ENCODE measurements around the gene CASP10. TPM values are rescaled to one million over a fixed set of nuclear protein-coding genes. Genes with fewer than 3 reads are reported as not detected.

The CASP10 gene
- total and polyA plus RNA-seq, 9 of the 15 experiments (the other 6 are each of a cell fraction or from before 2014, with no cell fraction given) = 7.1 to 20.4 (median 10.8) TPM

- TF ChIP-seq, protein P1, sequence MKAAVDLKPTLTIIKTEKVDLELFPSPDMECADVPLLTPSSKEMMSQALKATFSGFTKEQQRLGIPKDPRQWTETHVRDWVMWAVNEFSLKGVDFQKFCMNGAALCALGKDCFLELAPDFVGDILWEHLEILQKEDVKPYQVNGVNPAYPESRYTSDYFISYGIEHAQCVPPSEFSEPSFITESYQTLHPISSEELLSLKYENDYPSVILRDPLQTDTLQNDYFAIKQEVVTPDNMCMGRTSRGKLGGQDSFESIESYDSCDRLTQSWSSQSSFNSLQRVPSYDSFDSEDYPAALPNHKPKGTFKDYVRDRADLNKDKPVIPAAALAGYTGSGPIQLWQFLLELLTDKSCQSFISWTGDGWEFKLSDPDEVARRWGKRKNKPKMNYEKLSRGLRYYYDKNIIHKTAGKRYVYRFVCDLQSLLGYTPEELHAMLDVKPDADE (conservative IDR thresholded peaks at IDR 0.05; ENCODE audit: control insufficient read depth, low read depth, low read length) = no peak
- TF ChIP-seq FOXM1 (IDR thresholded peaks at IDR 0.05; ENCODE audit: low read depth) = 0 out of 2 replicates have a peak, but pooled peaks have one; percentile 48
- TF ChIP-seq FOXM1 (CRISPR knock-in tag; IDR thresholded peaks at IDR 0.05; ENCODE audit: low read depth) = no peak
- no peak for TF ChIP-seq BRF2 (IDR thresholded peaks at IDR 0.05; ENCODE audit: borderline replicate concordance, insufficient read depth, insufficient read length)
- no peak for TF ChIP-seq ZFP91 (CRISPR knock-in tag; IDR thresholded peaks at IDR 0.05)
- TF ChIP-seq NELFE (IDR thresholded peaks at IDR 0.05; ENCODE audit: insufficient read depth, insufficient read length) = no peak
- no peak for TF ChIP-seq NR3C1 (CRISPR knock-in tag; IDR thresholded peaks at IDR 0.05)
- TF ChIP-seq ZFP1 (CRISPR knock-in tag; IDR thresholded peaks at IDR 0.05) = no peak
- no peak for TF ChIP-seq RFX1 (IDR thresholded peaks at IDR 0.05)
- TF ChIP-seq MEF2D (tag; conservative IDR thresholded peaks at IDR 0.05; ENCODE audit: low read depth) = no peak
- TF ChIP-seq, protein P2, sequence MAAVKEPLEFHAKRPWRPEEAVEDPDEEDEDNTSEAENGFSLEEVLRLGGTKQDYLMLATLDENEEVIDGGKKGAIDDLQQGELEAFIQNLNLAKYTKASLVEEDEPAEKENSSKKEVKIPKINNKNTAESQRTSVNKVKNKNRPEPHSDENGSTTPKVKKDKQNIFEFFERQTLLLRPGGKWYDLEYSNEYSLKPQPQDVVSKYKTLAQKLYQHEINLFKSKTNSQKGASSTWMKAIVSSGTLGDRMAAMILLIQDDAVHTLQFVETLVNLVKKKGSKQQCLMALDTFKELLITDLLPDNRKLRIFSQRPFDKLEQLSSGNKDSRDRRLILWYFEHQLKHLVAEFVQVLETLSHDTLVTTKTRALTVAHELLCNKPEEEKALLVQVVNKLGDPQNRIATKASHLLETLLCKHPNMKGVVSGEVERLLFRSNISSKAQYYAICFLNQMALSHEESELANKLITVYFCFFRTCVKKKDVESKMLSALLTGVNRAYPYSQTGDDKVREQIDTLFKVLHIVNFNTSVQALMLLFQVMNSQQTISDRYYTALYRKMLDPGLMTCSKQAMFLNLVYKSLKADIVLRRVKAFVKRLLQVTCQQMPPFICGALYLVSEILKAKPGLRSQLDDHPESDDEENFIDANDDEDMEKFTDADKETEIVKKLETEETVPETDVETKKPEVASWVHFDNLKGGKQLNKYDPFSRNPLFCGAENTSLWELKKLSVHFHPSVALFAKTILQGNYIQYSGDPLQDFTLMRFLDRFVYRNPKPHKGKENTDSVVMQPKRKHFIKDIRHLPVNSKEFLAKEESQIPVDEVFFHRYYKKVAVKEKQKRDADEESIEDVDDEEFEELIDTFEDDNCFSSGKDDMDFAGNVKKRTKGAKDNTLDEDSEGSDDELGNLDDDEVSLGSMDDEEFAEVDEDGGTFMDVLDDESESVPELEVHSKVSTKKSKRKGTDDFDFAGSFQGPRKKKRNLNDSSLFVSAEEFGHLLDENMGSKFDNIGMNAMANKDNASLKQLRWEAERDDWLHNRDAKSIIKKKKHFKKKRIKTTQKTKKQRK (IDR thresholded peaks at IDR 0.05; ENCODE audit: borderline replicate concordance, low read depth, low read length) = no peak
- TF ChIP-seq COPS2 (conservative IDR thresholded peaks at IDR 0.05) = no peak
- no peak for TF ChIP-seq C11orf30 (IDR thresholded peaks at IDR 0.05; ENCODE audit: low read depth)
- TF ChIP-seq GATAD2B (IDR thresholded peaks at IDR 0.05; ENCODE audit: borderline replicate concordance) = 0 out of 2 replicates have a peak, but pooled peaks have one; percentile 21
- no peak for TF ChIP-seq NCOA2 (IDR thresholded peaks at IDR 0.05; ENCODE audit: partially characterized antibody in 2 of 2)
- TF ChIP-seq RCOR1 (IDR thresholded peaks at IDR 0.05; ENCODE audit: borderline replicate concordance in 1 of 2, low read depth in 2 of 2, low read length in 2 of 2) = peak in 1 of 2 experiments; percentile 78; a peak in 1 of 4 replicates
- TF ChIP-seq ZNF586 (CRISPR knock-in tag; conservative IDR thresholded peaks at IDR 0.05) = no peak
- TF ChIP-seq NRF1 (conservative IDR thresholded peaks at IDR 0.05 in 1 of 2, IDR thresholded peaks at IDR 0.05 in 1 of 2) = peak; percentile 22 to 43; a peak in 2 of 4 replicates
- TF ChIP-seq TAL1 (IDR thresholded peaks at IDR 0.05) = peak; percentile 52
- no peak for TF ChIP-seq SMAD2 (IDR thresholded peaks at IDR 0.05; ENCODE audit: low read depth, low read length)
- TF ChIP-seq ZNF507 (tag; conservative IDR thresholded peaks at IDR 0.05) = no peak
These were observed 24.6 kb upstream of the CASP10 start (continued) for GRCh38 chr2:201158111-201158929.

Data from K562 (cell line).